ENCODE data around the gene LRPAP1. TPM values are rescaled to one million over a fixed set of nuclear protein-coding genes. Genes with fewer than 3 reads are reported as not detected.
A peak's percentile ranks its signal among the peaks of the same experiment; 100 is the strongest.

LRPAP1 gene
- total RNA-seq, 1 donor from 2014 or later: 297 TPM

DNA sequence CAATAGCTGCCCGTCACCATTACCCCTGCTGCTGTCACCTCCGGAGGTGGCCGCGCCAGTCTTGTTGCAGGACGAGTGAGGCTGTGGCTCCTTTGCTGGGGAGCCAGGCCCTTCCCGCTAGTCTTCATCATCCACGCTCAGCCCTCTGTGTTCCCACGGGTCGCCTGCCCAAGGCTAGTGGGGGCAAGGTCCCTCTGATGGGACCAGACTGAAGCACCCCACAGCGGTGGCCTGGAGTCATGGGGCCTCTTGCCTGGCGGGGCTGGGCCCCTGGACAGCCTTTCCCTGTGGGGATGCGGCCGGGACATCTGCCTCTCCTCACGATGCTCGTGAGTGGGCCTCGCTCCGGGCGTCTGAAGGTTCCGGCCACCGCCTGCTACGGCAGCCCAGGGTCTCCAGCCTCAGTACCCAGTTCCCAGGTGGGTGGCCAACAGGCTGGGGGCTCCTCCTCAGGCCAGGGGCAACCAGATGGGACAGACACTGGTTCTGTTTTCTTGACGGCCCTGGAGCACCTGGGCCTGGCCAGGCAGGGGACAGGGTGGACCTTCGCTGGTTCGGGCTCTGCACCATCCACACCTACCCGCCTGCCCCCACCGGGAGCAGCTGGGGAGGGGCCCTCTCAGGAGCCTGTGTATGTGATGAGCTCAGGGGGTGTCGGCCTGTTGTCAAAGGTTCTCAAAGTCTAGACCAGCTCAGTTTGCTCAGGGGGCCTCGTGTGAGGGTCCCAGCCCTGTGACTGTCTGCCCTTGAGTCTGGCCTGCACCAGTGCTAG is 36.8 kb downstream of the LRPAP1 start:
- H3K4me1 ChIP-seq: peaks cover 56% of the 10 kb centered on the region
- intact Hi-C loops (cut with micrococcal nuclease): no loop called here
- peaks cover 48% of the 10 kb centered on the region for H3K27me3 ChIP-seq (ENCODE audit: low read depth)
- H3K36me3 ChIP-seq: peaks cover 17% of the 10 kb centered on the region
- H3K9me3 ChIP-seq (replicated peaks): no peaks in the 10 kb centered on the region
- DNase-seq: no peak
- peak overlapping the region; percentile 42 for H3K27ac ChIP-seq (replicated peaks)
- TF ChIP-seq, protein P1, sequence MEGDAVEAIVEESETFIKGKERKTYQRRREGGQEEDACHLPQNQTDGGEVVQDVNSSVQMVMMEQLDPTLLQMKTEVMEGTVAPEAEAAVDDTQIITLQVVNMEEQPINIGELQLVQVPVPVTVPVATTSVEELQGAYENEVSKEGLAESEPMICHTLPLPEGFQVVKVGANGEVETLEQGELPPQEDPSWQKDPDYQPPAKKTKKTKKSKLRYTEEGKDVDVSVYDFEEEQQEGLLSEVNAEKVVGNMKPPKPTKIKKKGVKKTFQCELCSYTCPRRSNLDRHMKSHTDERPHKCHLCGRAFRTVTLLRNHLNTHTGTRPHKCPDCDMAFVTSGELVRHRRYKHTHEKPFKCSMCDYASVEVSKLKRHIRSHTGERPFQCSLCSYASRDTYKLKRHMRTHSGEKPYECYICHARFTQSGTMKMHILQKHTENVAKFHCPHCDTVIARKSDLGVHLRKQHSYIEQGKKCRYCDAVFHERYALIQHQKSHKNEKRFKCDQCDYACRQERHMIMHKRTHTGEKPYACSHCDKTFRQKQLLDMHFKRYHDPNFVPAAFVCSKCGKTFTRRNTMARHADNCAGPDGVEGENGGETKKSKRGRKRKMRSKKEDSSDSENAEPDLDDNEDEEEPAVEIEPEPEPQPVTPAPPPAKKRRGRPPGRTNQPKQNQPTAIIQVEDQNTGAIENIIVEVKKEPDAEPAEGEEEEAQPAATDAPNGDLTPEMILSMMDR (IDR thresholded peaks at IDR 0.05; ENCODE audit: borderline replicate concordance): no peak
- H3K4me3 ChIP-seq: no peak overlapping the region

DNA sequence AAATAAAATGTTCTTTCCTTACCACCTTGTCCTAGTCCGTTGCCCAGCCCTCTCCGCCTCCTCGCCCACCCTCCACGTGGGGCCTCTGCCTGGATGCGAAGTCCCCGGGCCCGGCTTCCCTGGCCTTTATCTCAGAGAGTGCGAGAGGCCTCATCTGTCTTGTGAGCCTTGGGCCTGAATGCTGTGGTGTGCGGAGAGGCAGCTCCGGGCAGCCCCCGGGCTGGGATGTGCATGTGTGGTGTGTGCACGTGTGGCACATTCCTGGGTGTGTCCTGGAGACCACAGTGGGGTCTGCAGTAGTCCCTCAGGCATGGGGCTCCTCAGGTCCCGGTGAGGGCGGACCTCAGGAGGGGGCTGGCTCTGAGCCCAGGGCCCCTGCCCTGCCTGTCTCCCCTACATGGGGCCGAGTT is 37.8 kb downstream of the LRPAP1 start:
- TF ChIP-seq, protein P1 (IDR thresholded peaks at IDR 0.05; ENCODE audit: borderline replicate concordance): no peak
- H3K36me3 ChIP-seq: peaks cover 16% of the 10 kb centered on the region
- no peak for DNase-seq
- peaks cover 51% of the 10 kb centered on the region for H3K4me1 ChIP-seq
- peak overlapping the region; percentile 42 for H3K27ac ChIP-seq (replicated peaks)
- intact Hi-C loops (cut with micrococcal nuclease): no loop called here
- H3K4me3 ChIP-seq: no peak overlapping the region
- no peaks in the 10 kb centered on the region for H3K9me3 ChIP-seq (replicated peaks)
- H3K27me3 ChIP-seq (ENCODE audit: low read depth): peaks cover 48% of the 10 kb centered on the region

DNA sequence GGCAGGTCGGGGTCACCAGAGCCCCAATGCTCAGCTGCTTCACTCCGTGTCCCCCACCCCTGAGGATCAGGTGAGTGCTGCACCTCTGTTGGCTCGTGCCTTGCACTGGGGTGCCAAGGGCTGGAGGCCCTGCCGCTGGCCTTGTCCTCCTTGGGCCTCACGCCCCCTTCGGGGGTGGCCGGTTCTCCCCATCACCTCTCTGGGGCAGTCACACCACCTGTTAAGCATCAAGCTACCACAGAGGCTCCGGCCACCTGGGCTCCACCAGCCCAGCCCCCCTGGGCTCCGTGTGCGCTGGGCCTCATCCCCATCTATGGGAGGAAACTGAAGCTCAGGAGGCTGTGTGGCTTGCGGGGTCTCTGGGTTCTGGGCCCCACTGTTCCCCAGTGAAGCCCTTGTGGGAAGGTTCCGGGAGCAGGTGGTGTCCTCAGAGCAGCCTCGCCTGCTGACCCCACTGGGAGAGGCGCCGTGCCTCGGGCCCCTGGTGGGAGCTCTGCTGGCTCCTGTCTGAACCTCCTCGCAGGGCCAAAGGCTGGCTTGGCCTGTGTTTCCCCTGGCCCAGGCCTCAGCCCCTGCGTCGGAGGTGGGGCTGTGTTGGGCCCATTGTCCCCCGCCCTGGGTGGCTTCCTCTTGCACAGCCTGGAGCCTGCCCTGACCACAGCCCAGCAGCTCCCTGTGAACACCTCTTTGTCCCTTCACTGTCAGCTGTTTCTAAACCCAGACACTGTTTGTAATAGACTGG is 38.3 kb downstream of the LRPAP1 start:
- peaks cover 48% of the 10 kb centered on the region for H3K27me3 ChIP-seq (ENCODE audit: low read depth)
- H3K27ac ChIP-seq (replicated peaks): peak overlapping the region; percentile 42
- H3K36me3 ChIP-seq: peaks cover 16% of the 10 kb centered on the region
- intact Hi-C loops (cut with micrococcal nuclease): no loop called here
- DNase-seq: no peak
- no peaks in the 10 kb centered on the region for H3K9me3 ChIP-seq (replicated peaks)
- peaks cover 49% of the 10 kb centered on the region for H3K4me1 ChIP-seq
- TF ChIP-seq, protein P1 (IDR thresholded peaks at IDR 0.05; ENCODE audit: borderline replicate concordance): no peak
- H3K4me3 ChIP-seq: no peak overlapping the region

DNA sequence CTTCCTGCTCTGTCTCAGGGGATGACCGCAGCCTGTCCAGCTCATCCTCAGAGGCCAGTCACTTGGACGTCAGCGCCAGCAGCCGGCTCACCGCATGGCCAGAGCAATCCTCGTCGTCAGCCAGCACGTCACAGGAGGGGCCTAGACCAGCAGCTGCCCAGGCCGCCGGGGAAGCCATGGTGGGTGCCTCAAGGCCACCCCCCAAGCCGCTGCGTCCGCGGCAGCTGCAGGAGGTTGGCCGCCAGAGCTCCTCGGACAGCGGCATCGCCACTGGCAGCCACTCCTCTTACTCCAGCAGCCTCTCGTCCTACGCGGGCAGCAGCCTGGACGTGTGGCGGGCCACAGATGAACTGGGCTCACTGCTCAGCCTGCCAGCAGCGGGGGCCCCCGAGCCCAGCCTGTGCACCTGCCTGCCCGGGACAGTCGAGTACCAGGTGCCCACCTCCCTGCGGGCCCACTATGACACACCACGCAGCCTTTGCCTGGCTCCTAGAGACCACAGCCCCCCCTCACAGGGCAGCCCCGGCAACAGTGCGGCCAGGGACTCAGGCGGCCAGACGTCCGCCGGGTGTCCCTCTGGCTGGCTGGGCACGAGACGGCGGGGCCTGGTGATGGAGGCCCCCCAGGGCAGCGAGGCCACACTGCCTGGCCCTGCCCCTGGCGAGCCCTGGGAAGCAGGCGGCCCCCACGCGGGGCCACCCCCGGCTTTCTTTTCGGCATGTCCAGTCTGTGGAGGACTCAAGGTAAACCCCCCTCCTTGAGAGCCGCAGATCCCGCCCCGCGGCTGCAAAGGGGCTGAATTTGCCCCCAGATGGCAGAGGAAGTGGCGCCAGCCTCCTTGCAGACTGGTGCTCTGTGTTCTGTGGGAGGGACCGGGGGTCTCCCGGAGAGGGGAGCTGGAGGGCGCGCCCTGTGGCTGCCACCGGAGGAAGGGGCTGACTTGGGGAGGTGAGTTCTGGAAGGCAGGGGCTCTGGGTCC is 39.2 kb downstream of the LRPAP1 start:
- H3K4me1 ChIP-seq: peaks cover 44% of the 10 kb centered on the region
- no peaks in the 10 kb centered on the region for H3K9me3 ChIP-seq (replicated peaks)
- intact Hi-C loops (cut with micrococcal nuclease): no loop called here
- H3K36me3 ChIP-seq: peaks cover 16% of the 10 kb centered on the region
- no peak overlapping the region for H3K4me3 ChIP-seq
- peaks cover 48% of the 10 kb centered on the region for H3K27me3 ChIP-seq (ENCODE audit: low read depth)
- no peak overlapping the region for H3K27ac ChIP-seq (replicated peaks)
- TF ChIP-seq, protein P1 (IDR thresholded peaks at IDR 0.05; ENCODE audit: borderline replicate concordance): no peak
- DNase-seq: no peak
